OCI-LY3 (cell line): ENCODE measurements around the gene MYH6.

Experiments used
- EZH2phosphoT487 ChIP-seq: fragments of 200-600 bp; shearing (Covaris generic); IDR thresholded peaks from 2 replicates; pipeline ENCODE4 v1.6.1; 2018; ENCODE audit warnings: antibody characterized with exemption, mixed run types, low read depth
- TF ChIP-seq, protein P1 (sequence below): fragments of 200-600, 300-600 bp; sonication (generic); IDR thresholded peaks from 2 replicates; pipeline ENCODE4 v1.5.1; 2014; ENCODE audit warnings: antibody characterized with exemption, low read length, low read depth

- TF ChIP-seq, protein P1, sequence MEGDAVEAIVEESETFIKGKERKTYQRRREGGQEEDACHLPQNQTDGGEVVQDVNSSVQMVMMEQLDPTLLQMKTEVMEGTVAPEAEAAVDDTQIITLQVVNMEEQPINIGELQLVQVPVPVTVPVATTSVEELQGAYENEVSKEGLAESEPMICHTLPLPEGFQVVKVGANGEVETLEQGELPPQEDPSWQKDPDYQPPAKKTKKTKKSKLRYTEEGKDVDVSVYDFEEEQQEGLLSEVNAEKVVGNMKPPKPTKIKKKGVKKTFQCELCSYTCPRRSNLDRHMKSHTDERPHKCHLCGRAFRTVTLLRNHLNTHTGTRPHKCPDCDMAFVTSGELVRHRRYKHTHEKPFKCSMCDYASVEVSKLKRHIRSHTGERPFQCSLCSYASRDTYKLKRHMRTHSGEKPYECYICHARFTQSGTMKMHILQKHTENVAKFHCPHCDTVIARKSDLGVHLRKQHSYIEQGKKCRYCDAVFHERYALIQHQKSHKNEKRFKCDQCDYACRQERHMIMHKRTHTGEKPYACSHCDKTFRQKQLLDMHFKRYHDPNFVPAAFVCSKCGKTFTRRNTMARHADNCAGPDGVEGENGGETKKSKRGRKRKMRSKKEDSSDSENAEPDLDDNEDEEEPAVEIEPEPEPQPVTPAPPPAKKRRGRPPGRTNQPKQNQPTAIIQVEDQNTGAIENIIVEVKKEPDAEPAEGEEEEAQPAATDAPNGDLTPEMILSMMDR: no peak
- no peak for TF ChIP-seq EZH2phosphoT487
Observed at GRCh38 chr14:23380976-23381375, 27.1 kb downstream of the MYH6 start.
